Keratinocyte (primary cell): ENCODE data around the gene AAMP. TPM values are rescaled to one million over a fixed set of nuclear protein-coding genes. Genes with fewer than 3 reads are reported as not detected.
A peak's percentile ranks its signal among the peaks of the same experiment; 100 is the strongest.

Experiments
- DNase-seq: peaks from one replicate; pipeline ENCODE4 v3.0.0-alpha.2; 2011; ENCODE audit warnings: low read depth, missing footprints, low spot score
- FAIRE-seq: peaks from 2 replicates; lab custom pipeline; 2011; peaks lifted over from hg19 to GRCh38; lab: Jason Lieb, UNC
- H2AFZ ChIP-seq: 2 replicates; pipeline ENCODE4 v1.6.0; 2012; ENCODE audit warnings: low read length, control low read depth, inconsistent platforms; ENCODE audit not compliant: control insufficient read depth
- H3K27ac ChIP-seq: 2 replicates; pipeline ENCODE4 v1.5.1; 2011; ENCODE audit warnings: low read length; ENCODE audit not compliant: control insufficient read depth, insufficient read depth
- H3K27me3 ChIP-seq: 3 replicates; pipeline ENCODE4 v1.6.0; 2011; ENCODE audit warnings: low read length; ENCODE audit not compliant: control insufficient read depth, insufficient read depth; ENCODE audit errors: extremely low read depth
- H3K36me3 ChIP-seq, 2 experiments: 2 replicates in 1 of 2; 3 replicates in 1 of 2; pipeline ENCODE4 v1.5.1; 2011; ENCODE audit warnings: low read length in 2 of 2, mild to moderate bottlenecking in 1 of 2; ENCODE audit not compliant: control insufficient read depth in 2 of 2, insufficient read depth in 2 of 2; ENCODE audit errors: extremely low read depth in 1 of 2
- H3K4me1 ChIP-seq: 3 replicates; pipeline ENCODE4 v1.5.1; 2011; ENCODE audit warnings: low read length; ENCODE audit not compliant: control insufficient read depth, insufficient read depth; ENCODE audit errors: extremely low read depth
- H3K4me2 ChIP-seq: 3 replicates; pipeline ENCODE4 v1.6.0; 2011; ENCODE audit warnings: low read depth, low read length; ENCODE audit not compliant: control insufficient read depth, insufficient read depth; ENCODE audit errors: extremely low read depth
- H3K4me3 ChIP-seq, 3 experiments: fragments of 200-600 bp in 1 of 3; sonication (generic) in 1 of 3; 2 replicates in 2 of 3; 3 replicates in 1 of 3; pipeline ENCODE4 v1.5.1; 2011 to 2016; ENCODE audit warnings: low read length in 3 of 3, mild to moderate bottlenecking in 3 of 3, control low read depth in 2 of 3, inconsistent platforms in 1 of 3, low read depth in 1 of 3, mixed read lengths in 1 of 3, mixed run types in 1 of 3, moderate library complexity in 1 of 3; ENCODE audit not compliant: control insufficient read depth in 2 of 3, insufficient read depth in 2 of 3; ENCODE audit errors: extremely low read depth in 1 of 3
- H3K79me2 ChIP-seq: 2 replicates; pipeline ENCODE4 v1.6.0; 2012; ENCODE audit warnings: low read length; ENCODE audit not compliant: control insufficient read depth, insufficient read depth
- H3K9ac ChIP-seq: 3 replicates; pipeline ENCODE4 v1.6.0; 2011; ENCODE audit warnings: low read length; ENCODE audit not compliant: control insufficient read depth, insufficient read depth; ENCODE audit errors: extremely low read depth
- H3K9me1 ChIP-seq: 3 replicates; pipeline ENCODE4 v1.6.0; 2011; ENCODE audit warnings: low read length; ENCODE audit not compliant: control insufficient read depth, insufficient read depth; ENCODE audit errors: extremely low read depth
- H3K9me3 ChIP-seq: 2 replicates; pipeline ENCODE4 v1.5.1; 2012; ENCODE audit warnings: low read depth, low read length; ENCODE audit not compliant: control insufficient read depth
- H4K20me1 ChIP-seq: 3 replicates; pipeline ENCODE4 v1.6.0; 2011; ENCODE audit warnings: low read length; ENCODE audit not compliant: control insufficient read depth, insufficient read depth; ENCODE audit errors: extremely low read depth
- EZH2 ChIP-seq: IDR thresholded peaks from one replicate; pipeline ENCODE4 v1.6.1; 2012; ENCODE audit warnings: inconsistent platforms, mild to moderate bottlenecking, low read length, moderate library complexity
- dilution Hi-C: fragments of 300-500 bp; cut with MboI; formaldehyde crosslinking; loops from one replicate; pipeline ENCODE4 v1.7.0; 2020; ENCODE audit warnings: low sequenced_read_pairs; ENCODE audit not compliant: extremely low pct_ligation_motif_present
- polyA plus RNA-seq, 5 experiments: library from polyadenylated mRNA; depleted of rRNA in 3 of 5; stranded (reverse) in 3 of 5; stranded (forward) in 1 of 5; unstranded in 1 of 5; fragments of >200 nt; gene quantifications; 1 replicate in 1 of 5; 2 replicates in 3 of 5; 3 replicates in 1 of 5; pipeline versions ENCODE4 v1.2.1 to v1.2.3, GENCODE V29; 2011 to 2012; ENCODE audit warnings: missing spikeins in 2 of 5, low read depth in 1 of 5, low replicate concordance in 1 of 5
- TF ChIP-seq, protein P1 (sequence below), 3 experiments: IDR thresholded peaks in 1 of 3; conservative IDR thresholded peaks in 1 of 3; optimal IDR thresholded peaks in 1 of 3; 2 replicates in 2 of 3; 3 replicates in 1 of 3; pipeline versions ENCODE3 to v1.5.1; 2011; ENCODE audit warnings: low read length in 3 of 3, mild to moderate bottlenecking in 3 of 3, moderate library complexity in 2 of 3, control low read depth in 1 of 3, inconsistent platforms in 1 of 3; ENCODE audit not compliant: insufficient read depth in 2 of 3; ENCODE audit errors: extremely low read depth in 1 of 3

Gene AAMP
- polyA plus RNA-seq, 1 donor (not counting 4 experiments of a cell fraction or from before 2014, with no cell fraction given): 78.4 TPM

DNA sequence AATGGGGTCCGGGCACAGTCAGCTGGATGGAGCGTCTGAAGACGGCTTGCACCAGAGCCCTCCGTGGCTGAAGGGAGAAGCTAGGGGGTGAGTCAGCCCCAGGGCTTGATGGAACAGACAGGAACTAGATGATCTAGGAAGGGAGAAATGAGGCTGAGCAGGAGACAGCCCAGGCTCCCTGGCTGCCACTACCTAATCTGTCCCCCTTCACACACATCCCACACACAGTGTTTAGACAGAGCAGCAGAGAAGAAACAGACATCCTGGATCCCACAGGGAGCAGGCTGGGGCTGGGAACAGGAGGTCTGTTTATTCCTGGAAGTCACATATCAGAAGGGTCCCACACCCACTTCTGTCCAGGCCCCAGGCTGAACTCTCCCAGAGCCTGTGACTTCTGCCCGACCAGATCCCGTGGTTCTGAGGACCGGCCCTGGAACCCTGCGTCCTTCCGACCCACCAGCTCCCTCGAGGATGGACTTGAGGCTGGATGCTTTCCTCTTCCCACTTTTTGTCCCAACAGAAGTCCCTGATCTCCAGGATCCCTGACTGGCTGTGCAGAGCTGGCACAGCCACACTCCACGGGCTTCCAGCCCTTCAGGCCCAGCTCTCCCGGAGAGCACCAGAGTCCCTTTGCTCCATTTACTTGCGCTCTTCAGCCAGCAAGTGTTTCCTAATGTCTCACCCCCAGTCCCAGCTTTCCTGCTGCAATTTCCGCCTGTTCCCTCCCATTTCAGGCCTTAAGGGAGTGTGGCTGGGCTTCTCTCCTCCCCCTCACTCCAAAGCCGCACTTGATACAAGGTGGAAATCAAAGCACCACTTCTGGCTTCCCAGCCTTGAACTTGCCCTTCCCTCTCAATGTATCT, 10.6 kb downstream of the AAMP start:
- Histone ChIP-seq H3K4me2 (no peak overlapping the region), H3K27ac (no peak overlapping the region)
- FAIRE-seq: no peak

DNA sequence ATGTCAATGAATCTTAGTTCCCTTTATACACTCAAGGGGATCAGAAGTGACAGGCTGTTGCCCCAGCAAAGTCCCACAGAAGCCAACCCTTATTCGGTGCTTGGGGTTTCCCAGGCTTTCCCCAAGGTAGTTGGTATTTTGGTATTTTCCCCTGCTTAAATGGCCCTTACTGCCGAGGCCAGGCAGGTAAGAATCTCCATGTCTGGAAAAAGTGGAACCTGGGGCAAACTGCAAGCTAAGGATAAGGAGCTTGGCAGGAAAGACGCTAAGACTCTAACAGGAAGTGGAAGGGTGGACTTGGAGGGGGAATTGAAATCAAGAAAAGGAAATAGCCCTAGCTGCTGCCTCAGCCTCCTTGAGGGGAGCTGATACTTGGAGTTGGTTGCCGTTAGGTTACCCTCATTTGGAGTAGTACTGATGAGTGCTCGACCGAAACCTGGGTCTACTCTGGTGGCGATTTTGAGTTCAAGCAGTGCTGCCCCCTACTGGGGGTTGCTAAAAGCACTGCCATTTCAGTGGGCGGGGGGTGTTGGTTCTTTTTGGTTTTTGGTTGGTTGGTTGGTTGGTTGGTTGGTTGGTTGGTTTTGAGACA, 12.5 kb downstream of the AAMP start:
- Histone ChIP-seq H3K9me1 (no peaks in the 10 kb centered on the region), H3K4me3 (no peak overlapping the region), H2AFZ (no peak overlapping the region), H3K79me2 (no peaks in the 10 kb centered on the region), H3K4me2 (no peak overlapping the region), H3K9ac (no peak overlapping the region), H3K36me3 (peaks cover 22 to 25% of the 10 kb centered on the region in 2 experiments), H3K27ac (no peak overlapping the region), H3K4me1 (peaks cover 3% of the 10 kb centered on the region), H3K9me3 (no peaks in the 10 kb centered on the region), H3K27me3 (no peaks in the 10 kb centered on the region), H4K20me1 (peaks cover 11% of the 10 kb centered on the region)
- FAIRE-seq (peak; percentile 34), DNase-seq (no peak)
- TF ChIP-seq EZH2: no peak
- TF ChIP-seq, protein P1, sequence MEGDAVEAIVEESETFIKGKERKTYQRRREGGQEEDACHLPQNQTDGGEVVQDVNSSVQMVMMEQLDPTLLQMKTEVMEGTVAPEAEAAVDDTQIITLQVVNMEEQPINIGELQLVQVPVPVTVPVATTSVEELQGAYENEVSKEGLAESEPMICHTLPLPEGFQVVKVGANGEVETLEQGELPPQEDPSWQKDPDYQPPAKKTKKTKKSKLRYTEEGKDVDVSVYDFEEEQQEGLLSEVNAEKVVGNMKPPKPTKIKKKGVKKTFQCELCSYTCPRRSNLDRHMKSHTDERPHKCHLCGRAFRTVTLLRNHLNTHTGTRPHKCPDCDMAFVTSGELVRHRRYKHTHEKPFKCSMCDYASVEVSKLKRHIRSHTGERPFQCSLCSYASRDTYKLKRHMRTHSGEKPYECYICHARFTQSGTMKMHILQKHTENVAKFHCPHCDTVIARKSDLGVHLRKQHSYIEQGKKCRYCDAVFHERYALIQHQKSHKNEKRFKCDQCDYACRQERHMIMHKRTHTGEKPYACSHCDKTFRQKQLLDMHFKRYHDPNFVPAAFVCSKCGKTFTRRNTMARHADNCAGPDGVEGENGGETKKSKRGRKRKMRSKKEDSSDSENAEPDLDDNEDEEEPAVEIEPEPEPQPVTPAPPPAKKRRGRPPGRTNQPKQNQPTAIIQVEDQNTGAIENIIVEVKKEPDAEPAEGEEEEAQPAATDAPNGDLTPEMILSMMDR (optimal IDR thresholded peaks at IDR 0.05 in 1 of 3, IDR thresholded peaks at IDR 0.05 in 1 of 3, conservative IDR thresholded peaks at IDR 0.05 in 1 of 3; ENCODE audit: extremely low read depth in 1 of 3, insufficient read depth in 2 of 3, low read length in 3 of 3): peak; percentile 65 to 75 (median 70)
- dilution Hi-C loops: no loop called here

More for the DNA sequence above, 10.6 kb downstream of the AAMP start:
- no peak for DNase-seq
- Histone ChIP-seq H3K9me1 (no peaks in the 10 kb centered on the region), H2AFZ (no peak overlapping the region), H3K36me3 (peaks cover 14 to 15% of the 10 kb centered on the region in 2 experiments), H4K20me1 (peaks cover 9% of the 10 kb centered on the region), H3K4me1 (peaks cover 3% of the 10 kb centered on the region), H3K9ac (no peak overlapping the region), H3K79me2 (no peaks in the 10 kb centered on the region), H3K9me3 (no peaks in the 10 kb centered on the region), H3K27me3 (no peaks in the 10 kb centered on the region), H3K4me3 (no peak overlapping the region)
- TF ChIP-seq, protein P1 (optimal IDR thresholded peaks at IDR 0.05 in 1 of 3, IDR thresholded peaks at IDR 0.05 in 1 of 3, conservative IDR thresholded peaks at IDR 0.05 in 1 of 3; ENCODE audit: extremely low read depth in 1 of 3, insufficient read depth in 2 of 3, low read length in 3 of 3): no peak
- no peak for TF ChIP-seq EZH2
- dilution Hi-C loops: no loop called here
